Type B pancreatic cell (in vitro differentiated cells): ENCODE measurements around the gene SASS6. TPM values are rescaled to one million over a fixed set of nuclear protein-coding genes. Genes with fewer than 3 reads are reported as not detected.

ENCODE experiments used
- DNase-seq: peaks from one replicate; pipeline ENCODE4 v3.0.0; 2021; ENCODE audit warnings: mixed read lengths; ENCODE audit not compliant: unreplicated experiment; ENCODE audit errors: extremely low spot score
- H3K27ac Mint-ChIP-seq: 2 replicates; pipeline ENCODE4 v1.8.0; 2021; ENCODE audit warnings: mild to moderate bottlenecking, mixed read lengths
- H3K27me3 Mint-ChIP-seq: 2 replicates; pipeline ENCODE4 v1.8.0; 2021; ENCODE audit warnings: mixed read lengths
- H3K36me3 Mint-ChIP-seq: 2 replicates; pipeline ENCODE4 v1.8.0; 2021; ENCODE audit warnings: mixed read lengths
- H3K4me1 Mint-ChIP-seq: one replicate; pipeline ENCODE4 v1.8.0; 2021; ENCODE audit warnings: mixed read lengths; ENCODE audit not compliant: unreplicated experiment
- H3K4me3 Mint-ChIP-seq: 2 replicates; pipeline ENCODE4 v1.8.0; 2021; ENCODE audit warnings: mild to moderate bottlenecking, mixed read lengths
- H3K9me3 Mint-ChIP-seq: 2 replicates; pipeline ENCODE4 v1.8.0; 2021; ENCODE audit warnings: mixed read lengths
- CTCF ChIP-seq: fragments of 200-600 bp; sonication (generic); conservative IDR thresholded peaks from 2 replicates; pipeline ENCODE4 v1.5.0; 2021; ENCODE audit warnings: antibody characterized with exemption, mild to moderate bottlenecking
- total RNA-seq: library from RNA; stranded (reverse); gene quantifications from 2 replicates; pipeline ENCODE4 v1.2.1, GENCODE V29; 2021; ENCODE audit warnings: low replicate concordance

SASS6 gene
- total RNA-seq, 1 donor from 2014 or later: 9.2 TPM

DNA sequence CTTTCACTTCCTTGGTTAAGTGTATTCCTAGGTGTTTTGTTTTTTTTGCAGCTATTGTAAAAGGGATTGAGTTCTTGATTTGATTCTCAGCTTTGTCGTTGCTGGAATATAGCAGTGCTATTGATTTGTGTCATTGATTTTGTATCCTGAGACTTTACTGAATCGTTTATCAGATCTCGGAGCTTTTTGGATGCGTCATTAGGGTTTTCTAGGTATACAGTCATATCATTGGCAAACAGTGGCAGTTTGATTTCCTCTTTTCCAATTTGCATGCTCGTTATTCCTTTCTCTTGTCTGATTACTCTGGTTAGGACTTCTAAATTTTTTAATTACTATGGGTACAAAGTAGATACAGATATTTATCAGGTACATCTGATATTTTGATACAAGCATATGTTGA lies 87.5 kb downstream of the SASS6 start:
- peaks cover 13% of the 10 kb centered on the region for H3K9me3 Mint-ChIP-seq
- TF ChIP-seq CTCF: no peak
- H3K27ac Mint-ChIP-seq: no peak overlapping the region
- no peak overlapping the region for H3K4me3 Mint-ChIP-seq
- peaks cover 34% of the 10 kb centered on the region for H3K4me1 Mint-ChIP-seq
- H3K36me3 Mint-ChIP-seq: peaks cover 28% of the 10 kb centered on the region
- DNase-seq: no peak
- H3K27me3 Mint-ChIP-seq: no peaks in the 10 kb centered on the region

GRCh38 chr1:100039591-100039990 lies 93.1 kb downstream of the SASS6 start:
- TF ChIP-seq CTCF: no peak
- peak overlapping the region; percentile 99 for H3K27ac Mint-ChIP-seq
- peaks cover 40% of the 10 kb centered on the region for H3K4me1 Mint-ChIP-seq
- H3K36me3 Mint-ChIP-seq: peaks cover 8% of the 10 kb centered on the region
- no peaks in the 10 kb centered on the region for H3K9me3 Mint-ChIP-seq
- H3K27me3 Mint-ChIP-seq: no peaks in the 10 kb centered on the region
- H3K4me3 Mint-ChIP-seq: peak overlapping the region; percentile 99
- no peak for DNase-seq

DNA sequence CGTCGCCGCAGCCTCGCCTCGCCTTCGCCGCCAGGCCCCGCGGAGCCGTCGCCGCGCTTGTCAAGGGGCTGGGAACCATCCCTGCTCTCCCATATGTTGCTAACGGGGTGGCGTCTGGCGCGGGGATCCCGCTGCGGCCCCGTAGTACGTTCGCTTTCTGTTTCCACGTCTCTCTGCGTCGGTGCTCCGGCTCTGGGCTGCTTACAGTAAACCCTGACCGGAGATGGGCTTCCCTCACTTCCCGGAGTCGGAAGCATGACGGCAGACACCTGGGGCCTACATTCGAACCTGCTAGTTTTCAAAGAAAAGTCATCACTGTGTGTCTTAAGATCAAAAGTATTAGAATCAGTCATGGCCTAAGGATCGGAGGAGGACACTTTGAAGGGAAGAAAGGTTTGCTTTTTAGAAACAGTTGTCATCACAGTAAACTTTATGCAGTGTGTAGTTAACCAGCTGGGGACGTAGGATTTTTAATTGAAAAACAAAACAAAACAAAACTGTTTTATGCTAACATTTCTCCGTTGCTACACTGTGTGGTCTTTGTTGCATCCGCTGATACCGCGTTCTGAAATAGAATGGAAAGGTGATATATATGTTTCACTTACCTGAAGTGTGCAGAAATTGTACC lies 94.0 kb downstream of the SASS6 start:
- H3K36me3 Mint-ChIP-seq: peaks cover 1% of the 10 kb centered on the region
- no peaks in the 10 kb centered on the region for H3K27me3 Mint-ChIP-seq
- DNase-seq: peak; percentile 73
- H3K4me3 Mint-ChIP-seq: peak overlapping the region; percentile 99
- no peaks in the 10 kb centered on the region for H3K9me3 Mint-ChIP-seq
- TF ChIP-seq CTCF: no peak
- peak overlapping the region; percentile 99 for H3K27ac Mint-ChIP-seq
- peaks cover 40% of the 10 kb centered on the region for H3K4me1 Mint-ChIP-seq

DNA sequence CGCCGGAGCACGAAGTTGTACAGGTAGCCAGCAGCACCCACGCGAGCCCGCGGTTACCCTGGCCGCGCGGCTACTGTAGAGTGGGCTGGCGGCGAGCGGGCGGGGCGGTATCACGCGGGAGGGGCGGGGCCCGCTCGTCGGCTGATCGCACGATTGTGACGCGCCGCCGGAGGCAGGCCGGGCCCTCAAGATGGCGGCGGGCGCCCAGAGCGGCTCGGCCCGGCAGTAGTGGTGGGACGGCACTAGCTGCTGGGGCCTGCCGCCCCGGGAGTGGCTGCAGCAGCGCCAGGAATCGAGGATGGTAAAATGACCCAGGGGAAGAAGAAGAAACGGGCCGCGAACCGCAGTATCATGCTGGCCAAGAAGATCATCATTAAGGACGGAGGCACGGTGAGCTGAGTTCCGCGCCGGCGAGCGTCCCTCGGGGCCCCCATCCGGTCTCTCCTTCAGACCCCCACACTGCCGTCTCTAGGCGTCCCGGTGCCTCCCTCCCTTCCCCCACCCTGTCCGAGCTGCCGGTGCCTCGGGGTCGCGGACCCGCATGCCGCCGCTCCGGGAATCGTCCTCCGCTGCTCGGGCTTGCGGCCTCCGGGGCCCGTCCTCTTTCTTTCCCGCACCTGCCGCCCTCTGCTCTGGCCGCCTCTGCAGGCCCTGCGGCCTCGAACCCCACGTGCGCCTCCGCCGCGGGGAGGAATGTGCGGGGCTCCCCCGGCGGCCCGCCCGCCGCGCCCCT lies 94.6 kb downstream of the SASS6 start:
- H3K4me3 Mint-ChIP-seq: peak overlapping the region; percentile 99
- no peaks in the 10 kb centered on the region for H3K9me3 Mint-ChIP-seq
- no peaks in the 10 kb centered on the region for H3K27me3 Mint-ChIP-seq
- no peaks in the 10 kb centered on the region for H3K36me3 Mint-ChIP-seq
- H3K4me1 Mint-ChIP-seq: peaks cover 39% of the 10 kb centered on the region
- TF ChIP-seq CTCF: no peak
- DNase-seq: peak; percentile 89
- peak overlapping the region; percentile 99 for H3K27ac Mint-ChIP-seq

GRCh38 chr1:100037656-100037926 lies 95.1 kb downstream of the SASS6 start:
- DNase-seq: no peak
- Mint-ChIP-seq H3K4me1 (peaks cover 35% of the 10 kb centered on the region), H3K4me3 (peak overlapping the region; percentile 99), H3K27me3 (no peaks in the 10 kb centered on the region), H3K36me3 (no peaks in the 10 kb centered on the region), H3K9me3 (no peaks in the 10 kb centered on the region), H3K27ac (peak overlapping the region; percentile 99)
- TF ChIP-seq CTCF: no peak
